Hepatocyte (in vitro differentiated cells): Measurements from ENCODE around the gene CBFA2T3.

Experiments used
- EZH2 ChIP-seq: fragments of 200-600 bp; sonication (generic); IDR thresholded peaks from 2 replicates; pipeline ENCODE4 v1.6.1; 2016; ENCODE audit warnings: antibody characterized with exemption, mild to moderate bottlenecking, borderline replicate concordance
- EZH2phosphoT487 ChIP-seq: fragments of 200-600 bp; sonication (generic); IDR thresholded peaks from one replicate; pipeline ENCODE4 v1.6.1; 2018; ENCODE audit warnings: antibody characterized with exemption, mild to moderate bottlenecking, low read depth, moderate library complexity; ENCODE audit not compliant: unreplicated experiment, severe bottlenecking
- TF ChIP-seq, protein P1 (sequence below): fragments of 200-600 bp; sonication (generic); IDR thresholded peaks from 2 replicates; pipeline ENCODE4 v1.5.1; 2016; ENCODE audit warnings: antibody characterized with exemption, mild to moderate bottlenecking; ENCODE audit not compliant: poor library complexity

DNA sequence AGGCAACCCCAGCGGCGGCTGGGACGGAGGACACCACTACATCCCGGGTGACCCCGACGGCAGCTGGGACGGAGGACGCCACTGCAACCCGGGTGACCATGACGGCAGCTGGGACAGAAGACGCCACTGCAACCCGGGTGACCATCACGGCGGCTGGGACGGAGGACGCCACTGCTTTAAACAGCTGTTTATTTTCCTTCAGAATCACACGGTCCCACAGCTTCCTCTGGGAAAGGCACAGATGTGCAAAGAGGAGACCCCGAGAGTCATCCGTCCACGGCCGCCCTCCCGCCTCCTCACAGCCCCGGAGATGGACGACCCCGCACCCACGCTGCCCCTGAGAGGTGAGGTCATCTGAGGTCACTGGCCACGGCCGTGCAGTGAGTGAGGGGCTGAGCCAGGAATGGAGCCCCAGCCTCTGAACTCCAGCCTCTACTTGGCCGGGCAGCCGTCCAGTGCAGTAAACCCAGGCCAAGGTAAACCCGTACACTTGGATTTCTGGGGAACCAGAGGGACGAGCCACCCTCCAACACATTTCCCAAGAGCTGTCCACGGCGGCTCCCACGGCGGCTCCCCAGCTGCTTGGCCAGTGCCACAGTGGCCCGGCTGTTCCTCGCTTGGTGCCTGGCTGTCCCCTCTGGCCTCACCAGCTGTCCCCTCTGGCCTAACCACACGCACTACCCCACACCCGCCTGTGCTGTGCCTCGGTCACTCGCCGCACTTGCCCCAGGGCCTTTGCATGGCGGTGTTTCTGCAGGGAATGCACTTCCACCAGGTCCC is 67.4 kb downstream of the CBFA2T3 start:
- no peak for TF ChIP-seq EZH2phosphoT487
- TF ChIP-seq, protein P1, sequence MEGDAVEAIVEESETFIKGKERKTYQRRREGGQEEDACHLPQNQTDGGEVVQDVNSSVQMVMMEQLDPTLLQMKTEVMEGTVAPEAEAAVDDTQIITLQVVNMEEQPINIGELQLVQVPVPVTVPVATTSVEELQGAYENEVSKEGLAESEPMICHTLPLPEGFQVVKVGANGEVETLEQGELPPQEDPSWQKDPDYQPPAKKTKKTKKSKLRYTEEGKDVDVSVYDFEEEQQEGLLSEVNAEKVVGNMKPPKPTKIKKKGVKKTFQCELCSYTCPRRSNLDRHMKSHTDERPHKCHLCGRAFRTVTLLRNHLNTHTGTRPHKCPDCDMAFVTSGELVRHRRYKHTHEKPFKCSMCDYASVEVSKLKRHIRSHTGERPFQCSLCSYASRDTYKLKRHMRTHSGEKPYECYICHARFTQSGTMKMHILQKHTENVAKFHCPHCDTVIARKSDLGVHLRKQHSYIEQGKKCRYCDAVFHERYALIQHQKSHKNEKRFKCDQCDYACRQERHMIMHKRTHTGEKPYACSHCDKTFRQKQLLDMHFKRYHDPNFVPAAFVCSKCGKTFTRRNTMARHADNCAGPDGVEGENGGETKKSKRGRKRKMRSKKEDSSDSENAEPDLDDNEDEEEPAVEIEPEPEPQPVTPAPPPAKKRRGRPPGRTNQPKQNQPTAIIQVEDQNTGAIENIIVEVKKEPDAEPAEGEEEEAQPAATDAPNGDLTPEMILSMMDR = no peak
- no peak for TF ChIP-seq EZH2
